Adrenal gland (tissue), 12 donors: ENCODE results near the gene PSMD5. TPM values are rescaled to one million over a fixed set of nuclear protein-coding genes. Genes with fewer than 3 reads are reported as not detected.

ENCODE experiments used
- DNase-seq, 7 donors: peaks; one replicate each; pipeline ENCODE4 v3.0.0-alpha.2; 2019 to 2020
- H3K27ac ChIP-seq, 5 donors: fragments of 200-600 bp; sonication (generic) in 4 of 5; 1 replicate in 3 of 5; 2 replicates in 2 of 5; pipeline versions ENCODE4 v1.5.1 to v1.8.0; 2016 to 2020; ENCODE audit warnings: mild to moderate bottlenecking in 1 of 5
- H3K27me3 ChIP-seq: fragments of 200-600 bp; 2 replicates; pipeline ENCODE4 v1.8.0; 2021
- H3K36me3 ChIP-seq, 2 donors: fragments of 200-600 bp; replicated peaks in 1 of 2; 1 replicate in 1 of 2; 2 replicates in 1 of 2; pipeline versions ENCODE4 v1.5.1 to v1.8.0; 2018 to 2022
- H3K4me1 ChIP-seq, 2 donors: fragments of 200-600 bp; replicated peaks in 1 of 2; 1 replicate in 1 of 2; 2 replicates in 1 of 2; pipeline versions ENCODE4 v1.5.1 to v1.8.0; 2018 to 2021
- H3K4me3 ChIP-seq, 4 donors: fragments of 200-600 bp; sonication (generic) in 3 of 4; one replicate each; pipeline ENCODE4 v1.5.1; 2016 to 2018
- H3K9me3 ChIP-seq, 3 donors: fragments of 200-600 bp; sonication (generic) in 1 of 3; replicated peaks in 1 of 3; 1 replicate in 2 of 3; 2 replicates in 1 of 3; pipeline versions ENCODE4 v1.5.1 to v1.8.0; 2016 to 2021
- CTCF ChIP-seq, 6 experiments: fragments of 450-650 bp in 4 of 6; fragments of 200-600 bp in 2 of 6; sonication (generic) in 1 of 6; IDR thresholded peaks; 1 replicate in 5 of 6; 2 replicates in 1 of 6; pipeline versions ENCODE4 v1.5.1 to v1.8.0; 2016 to 2021; ENCODE audit warnings: antibody characterized with exemption in 6 of 6, mild to moderate bottlenecking in 2 of 6, moderate library complexity in 1 of 6
- POLR2A ChIP-seq, 2 donors: fragments of 450-650 bp; IDR thresholded peaks; one replicate each; pipeline ENCODE4 v1.6.1; 2017; ENCODE audit warnings: antibody characterized with exemption in 2 of 2, mild to moderate bottlenecking in 2 of 2, moderate library complexity in 1 of 2
- WGBS, 4 donors: extraction: QIAGEN DNeasy Blood & Tissue Kit in 2 of 4; methylation state at CpG; one replicate each; pipeline versions ENCODE4 v1.1.5 to v1.1.7; 2013 to 2017; 5-methylcytosine and 5-hydroxymethylcytosine counted together
- intact Hi-C, 2 donors: fragments of 100-400 bp; cut with DNase I; formaldehyde crosslinking; loops; one replicate each; pipeline versions ENCODE4 v1.14.1 to v1.15.0; 2022 to 2023
- polyA plus RNA-seq, 3 donors: library from polyadenylated mRNA; stranded (reverse); fragments of 200-250 nt in 2 of 3; fragments of 350-450 nt in 1 of 3; fragmentation: Illumina TruSeq in 1 of 3; extraction: RNeasy Lipid Tissue Mini Kit (QIAGEN cat#74804) in 1 of 3; gene quantifications; one replicate each; pipeline ENCODE4 v1.2.3, GENCODE V29; 2013 to 2014
- total RNA-seq, 9 donors: library from RNA; depleted of rRNA in 4 of 9; stranded (reverse); fragments of >200 nt in 4 of 9; fragments of 120-200 nt in 1 of 9; fragmentation: NEBNext Ultra II Directional in 1 of 9; extraction: Animal tissue kit (Norgen Biotek cat#: 25700) in 1 of 9; gene quantifications; one replicate each; pipeline versions ENCODE4 v1.1.0 to v1.2.4, GENCODE V29; 2013 to 2023
- donor health status: healthy with polysubstance abuse.
- donor health status: Bipolar disorder and iron deficiency.
- donor health status: DM: yes; HTN: yes; CAD: no.
- donor health status: DM: no; HTN: no; CAD: no.
- donor health status: DM: no; HTN: no; CAD: no.
- donor health status: DM: yes; HTN: yes; CAD: no.

PSMD5 gene
- total and polyA plus RNA-seq, 12 donors = 15.6 to 78.8 (median 46.0) TPM

DNA sequence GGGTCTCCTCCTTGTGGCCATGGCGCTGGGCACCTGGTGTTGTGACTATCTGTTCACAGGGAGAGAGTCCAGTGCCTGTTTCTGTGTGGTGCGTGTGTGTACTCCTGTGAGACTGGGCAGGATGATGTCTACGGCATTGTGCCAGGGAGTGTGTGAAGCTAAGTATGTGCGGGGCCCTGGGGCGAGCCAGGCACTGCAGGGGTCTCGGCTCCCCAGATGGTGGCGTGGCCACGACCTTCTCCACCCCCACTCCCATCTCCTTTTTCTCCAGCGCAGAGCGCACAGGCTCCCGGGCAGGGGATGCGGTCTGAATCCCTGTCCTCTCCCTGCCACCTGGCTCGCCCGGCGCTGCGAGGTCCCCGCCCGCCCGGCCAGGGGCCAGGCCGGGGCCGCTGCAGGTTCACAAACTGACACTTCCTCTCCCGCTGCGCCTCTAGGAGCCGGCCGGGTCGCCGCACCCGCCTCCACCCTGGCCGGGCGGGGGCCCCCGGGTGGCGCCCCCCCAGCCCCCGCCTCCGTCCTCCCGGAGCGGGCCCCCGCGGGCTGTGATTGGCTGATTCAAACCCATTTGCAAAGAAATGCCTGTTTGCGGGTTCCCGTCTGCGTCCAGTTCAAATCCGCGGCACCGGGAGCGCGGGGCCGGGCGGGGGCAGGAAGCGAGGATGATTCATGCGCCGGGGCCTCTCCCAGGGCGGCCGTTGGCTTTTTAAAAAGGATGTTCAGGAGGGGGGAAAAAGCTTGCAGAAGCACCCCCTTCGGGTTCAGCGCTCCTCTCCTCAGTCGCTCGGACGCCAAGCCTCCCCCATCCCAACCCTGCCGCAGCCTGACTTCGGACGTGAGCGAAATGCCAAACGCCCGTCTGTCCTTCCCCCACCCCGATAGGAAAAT, 33.5 kb upstream of the PSMD5 start:
- TF ChIP-seq CTCF (IDR thresholded peaks at IDR 0.05) (peak in 1 of 6 experiments; percentile 1), POLR2A (IDR thresholded peaks at IDR 0.05) (peak; percentile 12 to 42)
- Histone ChIP-seq H3K9me3 (no peaks in the 10 kb centered on the region), H3K4me3 (peak overlapping the region in 3 of 4 donors; percentile 73 to 76 (median 75)), H3K27ac (peak overlapping the region; percentile 54 to 96 (median 90)), H3K4me1 (peaks cover 0 to 15% of the 10 kb centered on the region in 2 donors), H3K27me3 (no peaks in the 10 kb centered on the region), H3K36me3 (peaks cover 0 to 14% of the 10 kb centered on the region in 2 donors)
- intact Hi-C loops = loop anchor here in 1 of 2 donors (5.0 kb wide), 1 partner anchor 46 kb away; no protein-coding TSS in a partner anchor
- WGBS, 4 donors = 1 to 2% (median 2%) methylated on average over 20 to 65 of the region's 65 CpGs
- DNase-seq = peak; percentile 82 to 93 (median 84)

- Histone ChIP-seq H3K9me3 (no peaks in the 10 kb centered on the region), H3K4me1 (peaks cover 0 to 15% of the 10 kb centered on the region in 2 donors), H3K27me3 (no peaks in the 10 kb centered on the region), H3K4me3 (peak overlapping the region in 1 of 4 donors; percentile 76), H3K36me3 (peaks cover 0 to 14% of the 10 kb centered on the region in 2 donors), H3K27ac (peak overlapping the region in 4 of 5 donors; percentile 79 to 96 (median 93))
- DNase-seq = no peak
- 53 to 63% (median 57%) methylated on average over 7 of the region's 7 CpGs for WGBS, 4 donors
- no peak for TF ChIP-seq POLR2A (IDR thresholded peaks at IDR 0.05)
- TF ChIP-seq CTCF (IDR thresholded peaks at IDR 0.05) = peak in 1 of 6 experiments; percentile 1
- intact Hi-C loops = loop anchor here in 1 of 2 donors (5.0 kb wide), 1 partner anchor 47 kb away; no protein-coding TSS in a partner anchor
Observed at GRCh38 chr9:120875643-120875953, 32.9 kb upstream of the PSMD5 start.

DNA sequence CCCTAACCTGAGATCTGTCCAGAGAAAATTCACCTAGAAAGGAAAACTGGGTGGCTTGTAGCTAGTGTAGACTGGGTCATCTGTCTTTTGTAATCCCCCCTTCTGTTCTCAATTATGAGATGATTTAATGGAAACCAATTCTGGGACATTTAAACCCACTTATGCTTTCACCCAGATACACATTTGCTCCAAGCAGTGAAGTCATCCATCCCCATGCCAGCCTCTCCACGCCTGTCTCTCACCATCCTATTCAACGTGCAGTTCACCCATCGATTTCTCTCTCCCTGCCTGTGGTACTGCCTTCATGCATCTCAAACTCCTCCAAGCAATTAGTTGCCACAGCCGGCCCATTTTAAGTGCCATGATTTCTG, 32.5 kb upstream of the PSMD5 start:
- H3K4me1 ChIP-seq = peaks cover 0 to 15% of the 10 kb centered on the region in 2 donors
- TF ChIP-seq POLR2A (IDR thresholded peaks at IDR 0.05) (no peak), CTCF (IDR thresholded peaks at IDR 0.05) (no peak)
- peaks cover 0 to 14% of the 10 kb centered on the region in 2 donors for H3K36me3 ChIP-seq
- no peaks in the 10 kb centered on the region for H3K27me3 ChIP-seq
- no peak overlapping the region for H3K4me3 ChIP-seq
- H3K9me3 ChIP-seq = no peaks in the 10 kb centered on the region
- H3K27ac ChIP-seq = peak overlapping the region in 3 of 5 donors; percentile 79 to 96 (median 96)
- no peak for DNase-seq
- WGBS, 4 donors = 81 to 90% (median 84%) methylated on average over 4 of the region's 4 CpGs
- intact Hi-C loops = loop anchor here in 1 of 2 donors (5.0 kb wide), 1 partner anchor 47 kb away; no protein-coding TSS in a partner anchor
